GM11168 (cell line): Measurements from ENCODE around the gene ZNF212.
"Not testable (repeated sequence)": the region's sequence is repeated elsewhere in the genome, so short reads cannot be mapped to it uniquely, and the experiment has no call there.

Source experiments
- in situ Hi-C: fragments of 300-500 bp; cut with MboI; formaldehyde crosslinking; loops from one replicate; pipeline ENCODE4 v1.12.0; 2022; ENCODE audit warnings: low sequenced_read_pairs; ENCODE audit not compliant: unreplicated experiment

ZNF212 gene

GRCh38 chr7:149251518-149251917, 12.1 kb downstream of the ZNF212 start:
- in situ Hi-C loops: not testable (repeated sequence)

- in situ Hi-C loops: no loop called here
Observed at GRCh38 chr7:149252378-149252777, 12.9 kb downstream of the ZNF212 start.

DNA sequence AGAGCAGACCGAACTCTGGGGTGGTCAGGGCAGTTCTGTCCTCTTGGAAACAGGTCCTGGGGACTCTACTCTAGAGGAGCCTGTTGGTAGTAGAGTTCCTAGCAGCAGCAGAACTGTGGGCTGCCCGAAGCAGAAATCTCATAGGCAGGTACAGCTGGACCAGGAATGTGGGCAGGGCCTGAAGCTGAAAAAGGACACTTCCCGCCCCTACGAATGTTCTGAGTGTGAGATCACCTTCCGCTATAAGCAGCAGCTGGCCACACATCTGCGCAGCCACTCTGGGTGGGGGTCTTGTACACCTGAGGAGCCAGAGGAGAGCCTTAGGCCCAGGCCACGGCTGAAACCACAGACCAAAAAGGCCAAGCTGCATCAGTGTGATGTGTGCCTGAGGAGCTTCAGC, 14.2 kb downstream of the ZNF212 start:
- in situ Hi-C loops: no loop called here

DNA sequence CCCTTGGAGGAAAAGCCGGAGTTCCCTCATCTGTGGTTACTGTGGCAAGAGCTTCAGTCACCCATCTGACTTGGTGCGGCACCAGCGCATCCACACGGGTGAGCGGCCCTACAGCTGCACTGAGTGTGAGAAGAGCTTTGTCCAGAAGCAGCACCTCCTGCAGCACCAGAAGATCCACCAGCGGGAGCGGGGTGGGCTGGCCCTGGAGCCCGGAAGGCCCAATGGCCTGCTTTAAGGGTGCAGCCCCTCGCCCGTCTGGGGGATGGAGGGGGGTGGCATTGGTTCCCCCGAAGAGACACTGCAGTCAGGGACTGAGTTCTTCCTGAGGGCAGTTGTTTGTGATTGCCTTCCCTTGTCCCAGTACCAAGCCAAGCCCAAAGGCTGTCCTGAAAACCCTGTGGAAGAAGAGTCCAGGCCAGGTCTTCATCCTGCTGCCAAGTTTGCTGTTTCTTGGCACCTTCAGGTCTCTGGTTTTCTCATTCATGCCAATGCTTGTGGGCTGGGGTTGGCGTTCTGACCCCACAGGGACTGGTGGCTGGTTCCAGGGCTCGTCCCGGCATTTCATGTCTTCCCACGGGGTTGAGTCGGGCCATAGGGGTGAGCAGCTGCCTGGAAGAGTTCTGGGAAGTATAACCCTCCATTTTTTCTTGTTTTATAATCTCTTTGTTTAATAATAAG, 14.9 kb downstream of the ZNF212 start:
- in situ Hi-C loops: no loop called here

GRCh38 chr7:149255174-149255573, 15.7 kb downstream of the ZNF212 start:
- in situ Hi-C loops: no loop called here

DNA sequence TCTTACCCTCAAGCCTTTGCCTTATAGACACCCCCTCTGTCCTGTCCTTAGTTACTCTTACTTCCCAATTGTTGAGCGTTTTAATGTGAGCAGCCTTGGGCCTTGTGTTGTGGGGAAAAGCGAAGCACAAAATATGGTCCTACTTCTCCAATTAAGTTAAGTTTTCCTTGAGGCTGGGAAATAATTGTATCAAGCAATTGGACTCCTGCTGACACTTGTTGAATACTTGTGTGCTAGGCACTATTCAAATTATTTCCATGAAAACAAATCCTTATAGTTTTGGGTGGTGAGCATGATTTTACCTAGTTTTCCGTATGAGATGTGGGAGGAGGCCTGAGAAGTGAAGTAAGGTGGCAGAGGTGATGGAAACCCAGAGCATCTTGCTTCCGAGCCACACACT, 17.1 kb downstream of the ZNF212 start:
- in situ Hi-C loops: no loop called here

GRCh38 chr7:149257146-149257545, 17.7 kb downstream of the ZNF212 start:
- in situ Hi-C loops: no loop called here

GRCh38 chr7:149261316-149261828, 21.9 kb downstream of the ZNF212 start:
- in situ Hi-C loops: no loop called here

- in situ Hi-C loops: no loop called here
Observed at GRCh38 chr7:149261829-149262617, 22.6 kb downstream of the ZNF212 start, which contains the start of gene ZNF783. Gene ZNF783, plus strand, starts transcription at chr7:149262196. Its CDS starts 138 bp downstream, at chr7:149262334.

- in situ Hi-C loops: no loop called here
Observed at GRCh38 chr7:149266451-149266850, 27.0 kb downstream of the ZNF212 start.

DNA sequence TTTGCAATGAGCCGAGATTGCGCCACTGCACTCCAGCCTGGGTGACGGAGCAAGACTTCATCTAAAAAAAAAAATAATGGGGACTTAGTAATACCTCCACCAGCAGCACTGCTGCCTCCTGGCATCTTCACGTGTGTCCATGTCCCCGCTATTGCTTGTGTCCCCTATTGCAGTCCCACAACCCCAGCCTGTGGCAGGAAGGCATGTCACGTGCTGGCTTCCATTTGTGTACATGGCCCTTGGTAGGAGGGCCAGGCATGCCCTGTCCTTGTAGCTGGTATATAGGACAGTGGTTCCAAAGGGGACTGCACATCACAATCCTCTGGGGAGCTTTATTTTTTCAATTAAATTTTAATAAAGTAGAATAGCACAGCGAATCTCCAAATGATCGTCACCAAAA, 28.3 kb downstream of the ZNF212 start:
- in situ Hi-C loops: no loop called here

DNA sequence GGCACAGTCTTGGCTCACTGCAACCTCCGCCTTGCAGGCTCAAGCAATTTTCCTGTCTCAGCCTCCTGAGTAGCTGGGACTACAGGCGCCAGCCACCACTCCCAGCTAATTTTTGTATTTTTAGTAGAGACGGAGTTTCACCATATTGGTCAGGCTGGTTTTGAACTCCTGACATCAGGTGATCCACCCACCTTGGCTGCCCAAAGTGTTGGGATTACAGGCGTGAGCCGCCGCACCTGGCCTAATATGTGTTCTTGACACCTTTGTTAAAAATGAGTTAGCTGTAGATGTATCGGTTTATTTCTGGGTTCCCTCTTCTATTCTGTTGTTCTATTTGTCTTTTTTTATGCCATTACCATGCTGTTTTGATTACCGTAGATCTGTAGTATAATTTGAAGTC, 35.0 kb downstream of the ZNF212 start:
- in situ Hi-C loops: not testable (repeated sequence)

DNA sequence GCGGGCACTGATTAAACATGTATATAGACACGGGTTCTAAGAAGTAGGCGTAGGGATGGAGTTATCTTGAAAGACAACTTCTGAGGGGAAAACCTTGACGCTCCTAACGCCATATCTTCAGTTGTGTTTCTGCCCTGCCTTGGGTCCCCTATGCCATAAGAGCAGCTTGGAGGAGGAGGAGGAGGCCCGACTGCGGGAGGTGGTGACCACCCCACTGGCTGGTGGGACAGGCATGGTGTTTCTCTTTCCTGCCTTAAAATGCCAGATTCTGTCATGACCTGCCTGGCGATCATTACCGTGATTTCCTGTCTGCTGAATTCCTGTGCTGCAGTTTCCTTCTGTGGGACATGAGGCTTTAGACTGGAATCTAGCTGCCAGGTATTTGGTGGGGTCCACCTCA, 38.4 kb downstream of the ZNF212 start:
- in situ Hi-C loops: no loop called here

DNA sequence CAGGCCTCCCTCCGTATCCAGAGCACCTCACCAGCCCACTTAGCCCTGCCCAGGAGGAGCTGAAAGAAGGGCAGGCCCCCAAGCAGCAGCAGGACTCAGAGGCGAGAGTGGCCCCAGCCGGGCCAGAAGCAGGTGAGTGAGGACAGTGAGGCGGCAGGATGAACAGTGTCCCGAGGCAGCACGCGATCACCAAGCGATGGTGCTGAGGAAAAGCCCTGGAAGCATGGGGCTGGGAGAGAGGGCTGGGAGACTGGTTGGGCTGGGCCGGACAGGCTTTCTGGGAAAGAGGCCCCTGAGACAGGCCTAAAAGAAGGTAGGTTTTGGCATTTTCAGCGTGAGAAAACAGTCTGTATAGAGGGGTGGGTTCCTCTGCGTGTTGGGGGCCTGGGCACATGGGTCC, 38.9 kb downstream of the ZNF212 start:
- in situ Hi-C loops: no loop called here

DNA sequence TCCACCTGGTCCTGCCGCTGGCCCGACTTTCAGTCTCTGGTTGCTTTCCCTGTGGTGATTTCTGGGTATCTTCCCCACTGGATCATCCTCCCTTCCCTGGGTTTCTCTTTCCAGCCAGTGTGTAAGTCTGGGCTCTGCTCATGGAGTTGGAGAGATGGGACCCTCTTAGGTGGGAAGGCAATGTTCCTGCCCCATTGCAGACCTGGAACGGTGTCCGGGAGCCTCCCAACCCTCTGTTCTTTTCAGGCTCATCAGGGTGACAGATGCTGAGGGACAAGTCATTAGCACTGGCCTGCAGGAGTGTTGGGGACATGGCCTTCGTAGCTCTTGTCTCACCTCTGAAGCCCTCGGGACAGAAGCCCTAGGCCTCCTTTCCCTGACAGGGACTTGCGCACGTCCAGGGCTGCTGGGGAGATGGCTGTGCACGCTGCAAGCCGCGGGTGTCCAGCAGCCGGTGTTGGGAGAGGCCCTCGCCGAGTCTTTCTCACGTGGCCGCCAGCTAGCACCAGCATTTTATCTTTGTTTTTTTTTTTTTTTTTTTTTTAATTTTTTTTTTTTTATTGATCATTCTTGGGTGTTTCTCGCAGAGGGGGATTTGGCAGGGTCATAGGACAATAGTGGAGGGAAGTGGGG, 39.8 kb downstream of the ZNF212 start:
- in situ Hi-C loops: no loop called here

DNA sequence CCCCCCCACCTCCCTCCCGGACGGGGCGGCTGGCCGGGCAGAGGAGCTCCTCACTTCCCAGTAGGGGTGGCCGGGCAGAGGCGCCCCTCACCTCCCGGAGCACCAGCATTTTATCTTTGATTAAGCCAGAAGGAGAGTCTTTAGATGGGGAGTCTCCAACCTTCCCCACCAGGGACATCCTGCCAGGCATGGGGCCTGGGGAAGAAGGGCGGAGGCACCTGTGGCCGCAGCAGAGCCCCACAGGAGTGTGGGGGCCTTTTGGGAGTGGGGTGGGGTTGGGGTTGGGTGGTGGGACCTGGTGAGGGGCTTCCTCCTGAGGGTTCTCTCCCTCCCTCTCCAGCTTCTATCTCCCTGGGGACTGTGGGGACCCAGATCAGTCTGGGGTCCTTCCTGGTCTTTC, 40.7 kb downstream of the ZNF212 start:
- in situ Hi-C loops: no loop called here

DNA sequence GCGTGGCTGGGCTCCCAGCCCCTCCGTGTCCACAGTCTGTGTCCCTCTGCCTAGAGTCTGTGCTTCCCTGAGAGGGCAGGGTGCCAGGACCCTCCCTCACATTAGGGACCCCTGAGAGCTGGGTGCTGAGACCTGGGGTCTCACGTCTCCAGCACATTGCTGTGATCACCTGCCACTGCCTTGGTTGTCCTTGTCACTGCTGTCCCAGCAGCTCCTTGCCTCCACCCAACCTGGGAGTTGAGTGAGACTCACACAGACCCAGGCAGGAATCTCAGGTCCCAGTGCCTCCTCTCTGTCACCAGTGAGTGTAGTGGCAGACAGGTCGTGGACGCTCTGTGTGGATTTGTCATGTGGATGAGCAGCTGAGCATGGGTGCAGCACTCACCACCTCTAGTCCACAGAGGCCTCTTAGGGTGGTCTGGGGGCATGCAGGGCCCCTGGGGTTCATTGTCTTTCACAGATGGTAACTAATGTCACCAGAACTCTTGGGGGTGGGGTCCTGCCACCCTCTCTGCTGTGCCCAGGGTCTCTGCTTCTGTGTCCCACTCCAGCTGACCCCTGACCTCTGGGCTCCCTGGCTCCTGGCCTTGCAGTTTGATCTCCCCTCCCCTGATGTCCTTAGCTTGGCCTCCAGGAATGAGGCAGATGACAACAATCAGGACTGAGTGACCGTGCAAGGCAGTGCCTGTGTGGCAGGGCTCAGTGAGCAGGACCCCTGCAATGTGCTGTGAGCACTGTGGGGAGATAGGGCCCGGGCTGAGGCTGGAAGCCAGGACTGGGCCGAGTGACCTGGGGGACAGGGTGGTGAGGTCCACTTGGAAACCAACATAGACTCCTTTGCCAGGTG, 41.4 kb downstream of the ZNF212 start:
- in situ Hi-C loops: no loop called here

DNA sequence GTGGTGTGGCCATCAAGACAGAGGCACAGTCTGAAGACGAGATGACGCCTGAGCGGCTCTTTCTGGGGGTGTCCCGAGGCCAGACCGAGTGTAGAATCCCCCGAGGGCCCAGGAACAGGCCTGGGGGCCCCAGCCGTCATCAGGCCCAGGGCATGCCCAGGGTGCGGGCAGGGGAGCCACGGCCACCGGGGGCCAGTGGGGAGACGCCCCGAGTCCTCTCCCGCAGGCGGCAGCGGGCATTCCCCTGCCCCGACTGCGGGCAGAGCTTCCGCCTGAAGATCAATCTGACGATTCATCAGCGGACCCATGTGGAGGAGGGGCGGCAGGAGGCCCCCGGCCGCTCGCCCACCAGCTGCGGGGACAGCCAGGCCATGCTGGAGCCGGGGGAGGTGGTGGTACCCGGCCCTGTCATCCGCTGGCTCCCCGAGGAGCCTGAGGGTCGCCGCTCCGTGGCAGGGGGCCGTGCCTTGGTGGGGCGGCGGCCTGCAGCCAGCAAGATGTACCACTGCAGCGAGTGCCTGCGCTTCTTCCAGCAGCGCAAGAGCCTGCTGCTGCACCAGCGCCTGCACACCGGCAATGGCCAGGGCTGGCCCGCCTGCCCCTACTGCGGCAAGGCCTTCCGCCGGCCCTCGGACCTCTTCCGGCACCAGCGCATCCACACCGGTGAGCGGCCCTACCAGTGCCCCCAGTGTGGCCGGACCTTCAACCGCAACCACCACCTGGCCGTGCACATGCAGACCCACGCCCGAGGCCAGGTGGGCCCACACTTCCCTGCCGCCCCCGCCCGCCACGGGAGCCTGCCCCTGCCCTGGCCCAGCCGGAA, 42.3 kb downstream of the ZNF212 start:
- in situ Hi-C loops: no loop called here

DNA sequence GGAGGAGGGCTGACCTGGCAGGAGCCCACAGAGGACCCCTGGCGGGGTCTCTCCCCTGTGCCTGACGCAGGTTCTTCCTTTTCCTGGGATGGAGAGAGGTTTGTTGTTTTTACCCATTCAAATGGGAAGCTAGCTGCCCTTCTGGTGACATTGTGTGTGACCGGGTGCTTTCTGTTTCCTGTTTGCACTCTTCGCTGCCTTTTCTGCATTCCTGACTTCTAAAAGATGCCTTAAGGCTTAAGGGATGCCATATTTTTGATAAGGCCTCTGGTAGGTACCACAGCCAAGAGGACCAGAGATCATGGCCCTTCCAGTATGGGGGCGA, 42.8 kb downstream of the ZNF212 start:
- in situ Hi-C loops: no loop called here

DNA sequence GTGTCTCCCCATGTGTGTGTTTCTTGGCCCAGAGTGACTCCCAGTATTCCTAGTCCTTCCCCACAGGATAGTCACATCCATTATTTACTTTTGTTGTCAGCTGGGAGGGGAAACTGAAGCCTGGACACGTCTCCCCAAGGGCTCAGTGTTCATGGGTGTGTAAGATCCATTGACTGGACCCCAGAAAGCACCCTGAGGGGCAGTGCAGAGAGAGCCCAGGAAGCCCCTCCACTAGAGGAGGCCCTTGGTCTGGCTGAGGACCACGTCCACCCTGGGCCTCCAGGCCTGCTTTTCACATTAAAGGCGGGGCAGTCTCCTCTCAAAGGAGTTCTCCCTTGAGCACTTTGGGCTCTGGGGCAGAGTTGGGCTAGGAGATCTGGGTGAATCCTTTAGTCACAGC, 43.9 kb downstream of the ZNF212 start:
- in situ Hi-C loops: no loop called here
